Measurements from ENCODE around the gene SULT1E1. TPM values are rescaled to one million over a fixed set of nuclear protein-coding genes. Genes with fewer than 3 reads are reported as not detected.

Gene SULT1E1
- total RNA-seq, 4 donors from 2014 or later = not detected

GRCh38 chr4:69876071-69876470 lies 16.1 kb upstream of the SULT1E1 start:
- Histone ChIP-seq H3K27me3 (no peaks in the 10 kb centered on the region), H3K9me3 (no peaks in the 10 kb centered on the region), H3K27ac (replicated peaks in 1 of 4) (no peak overlapping the region), H3K4me3 (no peak overlapping the region), H3K36me3 (no peaks in the 10 kb centered on the region), H3K4me1 (no peaks in the 10 kb centered on the region)
- TF ChIP-seq CTCF (IDR thresholded peaks at IDR 0.05) = no peak
- no peak for DNase-seq (ENCODE audit: extremely low spot score)
- intact Hi-C loops (cut with DNase I) = no loop called here
- WGBS = 72% methylated on average over 3 of the region's 3 CpGs

GRCh38 chr4:69875576-69875975 lies 15.6 kb upstream of the SULT1E1 start:
- Histone ChIP-seq H3K4me3 (no peak overlapping the region), H3K27ac (replicated peaks in 1 of 4) (no peak overlapping the region), H3K27me3 (no peaks in the 10 kb centered on the region), H3K36me3 (no peaks in the 10 kb centered on the region), H3K9me3 (no peaks in the 10 kb centered on the region), H3K4me1 (no peaks in the 10 kb centered on the region)
- WGBS = 30% methylated on average over 2 of the region's 2 CpGs
- DNase-seq (ENCODE audit: extremely low spot score) = no peak
- intact Hi-C loops (cut with DNase I) = no loop called here
- no peak for TF ChIP-seq EP300 (IDR thresholded peaks at IDR 0.05)
- no peak for TF ChIP-seq POLR2A (IDR thresholded peaks at IDR 0.05; ENCODE audit: low read depth)
- TF ChIP-seq POLR2AphosphoS5 (IDR thresholded peaks at IDR 0.05) = no peak
- no peak for TF ChIP-seq CTCF (IDR thresholded peaks at IDR 0.05)

- TF ChIP-seq POLR2A (IDR thresholded peaks at IDR 0.05; ENCODE audit: low read depth) = no peak
- TF ChIP-seq CTCF (IDR thresholded peaks at IDR 0.05) = no peak
- no peak for TF ChIP-seq POLR2AphosphoS5 (IDR thresholded peaks at IDR 0.05)
- TF ChIP-seq EP300 (IDR thresholded peaks at IDR 0.05) = no peak
- H3K4me3 ChIP-seq = no peak overlapping the region
- H3K9me3 ChIP-seq = no peaks in the 10 kb centered on the region
- intact Hi-C loops (cut with DNase I) = no loop called here
- DNase-seq (ENCODE audit: extremely low spot score) = no peak
- no peaks in the 10 kb centered on the region for H3K4me1 ChIP-seq
- H3K36me3 ChIP-seq = no peaks in the 10 kb centered on the region
- H3K27me3 ChIP-seq = no peaks in the 10 kb centered on the region
- H3K27ac ChIP-seq (replicated peaks in 1 of 4) = no peak overlapping the region
These were observed 14.6 kb upstream of the SULT1E1 start for GRCh38 chr4:69874507-69874906.

- no peak overlapping the region for H3K4me3 ChIP-seq
- 28% methylated on average over 1 of the region's 1 CpG for WGBS
These were observed 1.8 kb upstream of the SULT1E1 start for GRCh38 chr4:69861756-69862155.

More at GRCh38 chr4:69861756-69862155, 1.8 kb upstream of the SULT1E1 start:
- Histone ChIP-seq H3K36me3 (no peaks in the 10 kb centered on the region), H3K27me3 (no peaks in the 10 kb centered on the region), H3K4me1 (no peaks in the 10 kb centered on the region), H3K27ac (replicated peaks in 1 of 4) (no peak overlapping the region), H3K9me3 (no peaks in the 10 kb centered on the region)
- DNase-seq (ENCODE audit: extremely low spot score) = no peak
- TF ChIP-seq CTCF (IDR thresholded peaks at IDR 0.05) (no peak), POLR2AphosphoS5 (IDR thresholded peaks at IDR 0.05) (no peak), EP300 (IDR thresholded peaks at IDR 0.05) (no peak), POLR2A (IDR thresholded peaks at IDR 0.05; ENCODE audit: low read depth) (no peak)
- intact Hi-C loops (cut with DNase I) = no loop called here
